Measurements from ENCODE around the gene ABCB11. TPM values are rescaled to one million over a fixed set of nuclear protein-coding genes. Genes with fewer than 3 reads are reported as not detected.

Gene ABCB11
- total and polyA plus RNA-seq, 2 experiments from 2014 or later = 0.06 to 0.12 TPM

- DNase-seq (ENCODE audit: low read depth in 1 of 2, low spot score in 1 of 2) = no peak
- H3K27me3 ChIP-seq = no peaks in the 10 kb centered on the region
- H3K4me3 ChIP-seq = no peak overlapping the region
- H3K9me3 ChIP-seq (ENCODE audit: low read depth) = no peaks in the 10 kb centered on the region
- H3K27ac ChIP-seq = no peak overlapping the region
- no peaks in the 10 kb centered on the region for H3K36me3 ChIP-seq
- no peaks in the 10 kb centered on the region for H3K4me1 ChIP-seq (ENCODE audit: low read depth)
- no peak for TF ChIP-seq CTCF (IDR thresholded peaks at IDR 0.05; ENCODE audit: low read depth, low read length)
Observed at GRCh38 chr2:168897449-168897848, 133.7 kb downstream of the ABCB11 start.

- H3K4me1 ChIP-seq (ENCODE audit: low read depth) = no peaks in the 10 kb centered on the region
- no peak overlapping the region for H3K4me3 ChIP-seq
- no peak for DNase-seq (ENCODE audit: low read depth in 1 of 2, low spot score in 1 of 2)
- H3K27me3 ChIP-seq = no peaks in the 10 kb centered on the region
- no peaks in the 10 kb centered on the region for H3K9me3 ChIP-seq (ENCODE audit: low read depth)
- H3K36me3 ChIP-seq = no peaks in the 10 kb centered on the region
- no peak for TF ChIP-seq CTCF (IDR thresholded peaks at IDR 0.05; ENCODE audit: low read depth, low read length)
- no peak overlapping the region for H3K27ac ChIP-seq
Observed at GRCh38 chr2:168896783-168897182, 134.3 kb downstream of the ABCB11 start.

GRCh38 chr2:168895771-168896170, 135.4 kb downstream of the ABCB11 start:
- H3K4me1 ChIP-seq (ENCODE audit: low read depth) = no peaks in the 10 kb centered on the region
- H3K9me3 ChIP-seq (ENCODE audit: low read depth) = no peaks in the 10 kb centered on the region
- no peaks in the 10 kb centered on the region for H3K36me3 ChIP-seq
- H3K27ac ChIP-seq = no peak overlapping the region
- no peak for TF ChIP-seq CTCF (IDR thresholded peaks at IDR 0.05; ENCODE audit: low read depth, low read length)
- no peak overlapping the region for H3K4me3 ChIP-seq
- H3K27me3 ChIP-seq = no peaks in the 10 kb centered on the region
- DNase-seq (ENCODE audit: low read depth in 1 of 2, low spot score in 1 of 2) = peak in 1 of 2 donors; percentile 12

GRCh38 chr2:168894720-168895119, 136.4 kb downstream of the ABCB11 start:
- no peaks in the 10 kb centered on the region for H3K9me3 ChIP-seq (ENCODE audit: low read depth)
- no peak for DNase-seq (ENCODE audit: low read depth in 1 of 2, low spot score in 1 of 2)
- no peak for TF ChIP-seq CTCF (IDR thresholded peaks at IDR 0.05; ENCODE audit: low read depth, low read length)
- H3K27ac ChIP-seq = no peak overlapping the region
- H3K4me3 ChIP-seq = no peak overlapping the region
- H3K27me3 ChIP-seq = no peaks in the 10 kb centered on the region
- H3K4me1 ChIP-seq (ENCODE audit: low read depth) = no peaks in the 10 kb centered on the region
- H3K36me3 ChIP-seq = no peaks in the 10 kb centered on the region

GRCh38 chr2:168894101-168894500, 137.0 kb downstream of the ABCB11 start:
- Histone ChIP-seq H3K27me3 (no peaks in the 10 kb centered on the region), H3K27ac (no peak overlapping the region), H3K9me3 (ENCODE audit: low read depth) (no peaks in the 10 kb centered on the region), H3K36me3 (no peaks in the 10 kb centered on the region), H3K4me1 (ENCODE audit: low read depth) (no peaks in the 10 kb centered on the region), H3K4me3 (no peak overlapping the region)
- no peak for TF ChIP-seq CTCF (IDR thresholded peaks at IDR 0.05; ENCODE audit: low read depth, low read length)
- no peak for DNase-seq (ENCODE audit: low read depth in 1 of 2, low spot score in 1 of 2)

- no peak for DNase-seq (ENCODE audit: low read depth in 1 of 2, low spot score in 1 of 2)
- no peaks in the 10 kb centered on the region for H3K36me3 ChIP-seq
- H3K27me3 ChIP-seq = no peaks in the 10 kb centered on the region
- H3K4me3 ChIP-seq = no peak overlapping the region
- no peak for TF ChIP-seq CTCF (IDR thresholded peaks at IDR 0.05; ENCODE audit: low read depth, low read length)
- H3K4me1 ChIP-seq (ENCODE audit: low read depth) = no peaks in the 10 kb centered on the region
- H3K27ac ChIP-seq = no peak overlapping the region
- no peaks in the 10 kb centered on the region for H3K9me3 ChIP-seq (ENCODE audit: low read depth)
Observed at GRCh38 chr2:168892327-168892726, 138.8 kb downstream of the ABCB11 start.
